Activated CD8-positive, alpha-beta memory T cell treated with anti-CD3 and anti-CD28 coated beads for 4 hours (primary cell): ENCODE data around the gene XDH.

ENCODE experiments used
- DNase-seq, 2 donors: peaks; one replicate each; pipeline ENCODE4 v3.0.0-alpha.2; 2020; ENCODE audit warnings: low read depth in 2 of 2

Gene XDH

DNA sequence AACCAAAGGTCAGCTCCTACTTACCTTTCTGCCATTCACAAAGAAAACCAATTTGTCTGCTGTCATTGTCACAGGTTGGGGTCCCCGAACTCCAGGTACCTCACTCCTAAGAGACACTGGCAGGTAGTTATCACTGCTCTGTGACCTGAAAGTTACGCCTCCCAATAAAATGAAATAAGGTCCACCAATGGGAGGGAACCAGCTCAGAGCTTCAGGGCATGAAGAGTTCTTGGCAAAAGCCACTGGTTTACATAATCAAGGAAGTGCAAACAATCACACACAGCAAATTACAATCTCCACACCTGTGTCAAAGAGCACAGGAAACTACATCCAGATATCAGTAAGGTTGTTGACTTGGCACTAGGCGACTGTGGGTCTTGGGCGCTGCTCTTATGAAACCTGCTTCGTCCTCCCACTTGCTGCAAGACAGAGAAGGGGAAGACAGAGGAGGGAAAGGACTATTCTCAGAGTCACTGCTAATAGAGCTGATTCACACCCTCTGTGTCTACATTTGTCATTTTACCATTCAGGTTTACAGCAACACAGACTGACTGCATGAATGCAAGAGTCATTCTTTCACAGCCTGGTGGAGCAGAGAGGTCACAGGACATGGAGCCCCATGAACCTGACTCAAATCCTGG, at the start of gene XDH:
XDH (minus strand) TSS at position 142 of the 641 bp plus-strand sequence; CDS start at position 66, 76 bp downstream.
- no peak for DNase-seq

DNA sequence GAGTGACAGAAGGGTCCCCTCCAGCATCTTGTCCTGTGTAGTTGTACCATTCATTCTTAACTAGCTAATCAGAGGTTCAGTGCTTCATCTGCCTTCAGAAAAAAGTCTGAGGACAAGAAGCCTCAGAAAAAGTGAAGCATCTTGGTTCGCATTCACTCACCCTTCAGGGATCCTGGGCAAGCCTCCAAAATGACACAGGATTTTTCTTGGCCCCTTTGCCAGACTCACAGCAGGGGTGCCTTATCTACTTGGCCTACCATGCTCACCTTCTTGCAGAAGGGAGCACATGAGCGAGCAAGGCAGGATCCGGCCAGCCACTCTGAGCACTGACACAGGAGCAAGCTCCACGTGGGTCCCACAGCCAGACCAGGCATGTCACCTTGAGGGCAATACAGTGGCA, 43.1 kb upstream of the XDH start:
- no peak for DNase-seq

DNA sequence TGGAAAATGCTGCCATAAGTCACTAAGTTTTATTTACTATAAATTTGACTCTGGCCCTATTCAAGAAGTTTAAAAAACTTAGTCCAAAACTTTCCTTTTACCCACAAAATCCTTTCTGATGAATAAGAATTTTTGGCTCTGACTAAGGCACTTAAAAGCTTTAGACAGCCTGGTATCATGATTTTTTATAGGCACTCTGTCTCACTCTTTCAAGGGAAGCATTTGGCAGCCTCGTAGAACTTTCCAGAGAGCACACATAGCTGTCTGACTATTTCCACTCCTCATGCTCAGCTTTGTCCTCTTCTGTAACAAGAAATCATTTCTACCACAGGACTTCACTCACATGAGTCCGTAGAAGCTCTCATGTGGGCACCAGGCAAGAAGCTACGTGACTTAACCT, 32.3 kb upstream of the XDH start:
- DNase-seq, result no peak

DNA sequence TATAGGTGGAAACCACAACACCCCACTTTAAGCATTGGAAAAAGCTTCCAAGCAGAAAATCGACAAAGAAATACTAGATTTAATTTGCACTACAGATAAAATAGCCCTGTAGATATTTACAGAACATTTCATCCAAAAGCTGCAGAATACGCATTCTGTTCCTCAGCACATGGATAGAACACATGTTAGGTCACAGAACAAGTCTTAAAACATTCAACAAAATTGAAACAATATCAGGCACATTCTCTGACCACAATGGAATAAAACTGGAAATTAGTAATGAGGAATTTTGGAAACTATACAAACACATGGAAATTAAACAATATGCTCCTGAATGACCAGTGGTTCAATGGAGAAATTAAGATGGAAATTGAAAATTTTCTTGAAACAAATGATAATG, 27.8 kb upstream of the XDH start:
- no peak for DNase-seq

DNA sequence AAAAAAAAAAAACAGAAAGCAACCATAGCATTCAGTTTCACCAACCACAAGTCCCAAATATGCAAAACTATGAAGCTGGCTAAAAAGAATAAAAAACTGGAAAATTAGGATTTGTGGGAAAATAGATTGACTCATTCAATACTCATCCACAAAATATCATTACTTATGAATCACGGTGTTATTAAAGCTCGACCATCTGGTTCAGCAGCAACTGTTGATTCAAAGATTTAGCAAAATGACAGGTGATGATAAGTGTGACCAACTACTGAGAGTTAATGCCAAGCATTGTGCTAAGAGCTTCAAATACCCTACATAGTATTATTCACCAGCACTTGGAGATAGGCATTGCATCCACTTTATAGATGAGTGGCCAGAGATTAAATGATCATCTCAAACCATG, 26.2 kb upstream of the XDH start:
- no peak for DNase-seq

DNA sequence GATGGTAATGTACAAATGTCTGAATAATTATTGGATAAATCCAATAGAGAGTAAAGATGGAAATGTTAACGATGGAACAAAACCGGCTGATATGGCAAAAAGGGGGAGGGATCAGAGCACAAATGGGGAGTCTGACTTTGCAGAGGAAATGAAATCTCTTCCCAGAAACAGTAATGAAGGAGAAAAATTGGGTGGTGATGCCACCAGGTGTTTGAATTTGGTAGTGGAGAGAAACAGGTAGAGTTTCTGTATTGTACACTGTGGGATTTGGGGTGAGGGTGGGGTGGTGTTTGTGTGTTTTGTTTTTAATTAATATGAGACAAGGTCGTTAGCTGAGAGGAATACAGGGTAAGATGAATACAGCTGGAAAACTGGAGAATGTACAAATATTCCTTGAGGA, 20.4 kb upstream of the XDH start:
- DNase-seq, result no peak

DNA sequence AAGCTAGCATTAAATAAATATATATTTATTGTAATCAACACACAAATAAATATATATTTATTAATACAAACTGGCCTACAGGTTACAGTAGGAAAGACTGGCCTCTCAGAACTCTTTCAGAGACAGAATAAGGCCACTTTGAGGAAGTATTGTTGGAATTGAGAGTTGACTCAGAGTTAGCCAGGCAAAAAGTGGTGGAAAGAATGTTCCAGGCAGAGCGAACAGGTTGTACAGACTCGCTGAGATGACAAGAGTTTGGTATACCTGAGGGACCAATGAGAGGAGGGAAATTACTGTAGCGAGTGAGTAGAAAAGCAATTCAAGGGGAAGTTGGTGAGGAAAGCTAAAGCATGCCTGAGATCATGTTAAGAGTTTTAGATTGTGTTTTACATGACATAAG, 19.0 kb upstream of the XDH start:
- no peak for DNase-seq

DNA sequence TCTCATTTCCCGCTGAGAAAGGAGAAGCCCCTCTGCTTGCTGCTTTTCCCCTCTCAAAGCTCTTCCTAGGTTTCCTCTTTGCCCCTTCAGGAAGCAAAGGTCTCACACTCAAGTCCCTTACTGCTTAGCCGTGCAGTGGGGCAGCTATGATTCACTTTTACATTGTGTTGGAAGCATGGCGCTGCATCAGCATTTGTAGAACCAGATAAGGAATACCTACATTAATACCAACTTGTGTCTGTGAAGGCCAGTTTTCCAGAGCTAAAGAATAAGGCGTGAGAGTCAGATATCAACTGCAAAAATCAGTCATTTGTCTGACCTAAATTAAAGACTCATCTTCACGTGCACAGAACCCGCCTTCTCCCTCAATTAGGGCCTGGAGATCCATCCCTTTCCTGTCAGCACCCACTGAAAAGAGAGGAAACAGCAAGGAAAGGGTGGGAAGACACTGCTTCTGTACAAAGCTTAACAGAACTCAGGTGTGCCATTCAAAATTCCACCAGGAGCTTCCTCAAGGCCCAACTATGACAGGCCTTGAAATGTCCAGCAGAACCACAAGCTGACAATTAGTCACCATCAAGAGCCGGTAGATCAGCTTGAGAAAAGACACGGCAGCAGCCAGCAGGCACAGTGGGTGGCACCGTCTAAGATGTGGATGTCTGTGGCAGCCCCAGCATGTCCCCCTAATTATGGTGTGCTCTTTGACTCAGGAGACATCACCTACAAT, 16.1 kb upstream of the XDH start:
- DNase-seq, result no peak

DNA sequence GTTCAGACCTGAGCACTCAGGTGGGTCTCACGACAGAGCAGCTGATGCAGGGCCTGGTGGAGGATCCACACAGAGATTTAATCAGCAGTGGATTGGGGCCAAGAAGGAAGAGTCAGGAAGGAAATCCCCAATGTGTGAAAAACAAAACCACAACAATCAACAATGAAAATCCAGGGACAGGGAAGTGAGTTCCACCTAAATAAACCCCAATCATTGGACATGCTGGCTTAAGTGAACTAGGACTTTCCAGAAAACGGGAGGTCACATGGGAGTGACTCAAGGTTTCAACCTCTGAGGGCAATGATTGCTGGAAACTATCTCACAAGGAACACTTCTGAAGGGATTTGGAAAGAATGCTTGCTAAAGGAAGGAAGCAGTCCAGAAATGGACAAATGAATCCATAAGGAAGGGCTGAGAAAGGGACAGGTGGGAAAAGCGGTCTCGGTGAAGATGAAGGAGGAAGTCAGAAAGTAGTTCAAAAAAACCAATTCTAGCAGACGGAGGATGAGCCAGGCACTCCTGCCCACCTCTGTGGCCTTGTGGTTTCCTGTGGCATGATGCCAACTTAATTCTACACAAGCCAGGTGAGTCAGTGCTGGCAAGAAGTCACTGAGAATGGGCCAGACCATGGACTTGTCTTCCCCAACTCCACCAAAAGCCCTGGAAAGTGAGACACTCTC, 15.4 kb upstream of the XDH start:
- DNase-seq, result peak in 1 of 2 donors; percentile 5

DNA sequence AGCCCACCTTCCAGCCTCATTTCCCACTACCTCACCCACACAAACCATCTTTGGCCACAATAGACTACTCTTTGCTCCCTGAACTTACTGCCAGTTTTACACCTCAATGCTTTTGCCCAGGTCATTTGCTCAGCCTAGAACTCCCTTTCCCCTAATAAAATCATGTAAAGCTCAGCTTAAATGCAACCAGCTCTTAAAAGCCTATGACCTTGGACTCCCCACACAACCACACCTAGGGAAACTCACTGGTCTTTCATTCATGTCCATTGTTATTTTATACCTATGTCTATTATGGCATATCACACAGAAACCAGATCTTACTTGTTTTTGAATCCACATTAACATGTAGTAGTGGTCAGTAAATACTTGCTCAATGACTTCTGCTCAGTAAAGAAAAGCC, 14.5 kb upstream of the XDH start:
- no peak for DNase-seq

DNA sequence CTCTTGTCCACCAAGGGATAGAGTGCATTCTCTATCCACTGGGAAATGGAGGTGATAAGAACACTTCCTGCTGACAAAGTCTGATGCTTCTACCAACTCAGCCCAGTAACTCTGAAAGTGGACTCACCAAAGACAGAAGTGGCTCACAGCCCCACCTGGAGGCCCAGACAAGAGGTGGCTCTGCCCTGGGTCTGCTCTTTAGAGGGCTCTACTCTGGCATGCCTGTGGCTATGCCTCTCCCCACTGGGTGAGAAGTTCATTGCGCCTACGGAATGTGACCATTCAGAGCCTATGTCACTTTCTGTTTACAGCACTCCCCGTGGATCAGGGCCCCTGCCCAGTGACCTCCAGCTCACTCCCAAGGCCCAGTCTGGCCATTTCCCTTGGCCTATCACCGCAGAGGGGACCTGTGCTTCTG, 13.5 kb upstream of the XDH start:
- DNase-seq, result no peak

DNA sequence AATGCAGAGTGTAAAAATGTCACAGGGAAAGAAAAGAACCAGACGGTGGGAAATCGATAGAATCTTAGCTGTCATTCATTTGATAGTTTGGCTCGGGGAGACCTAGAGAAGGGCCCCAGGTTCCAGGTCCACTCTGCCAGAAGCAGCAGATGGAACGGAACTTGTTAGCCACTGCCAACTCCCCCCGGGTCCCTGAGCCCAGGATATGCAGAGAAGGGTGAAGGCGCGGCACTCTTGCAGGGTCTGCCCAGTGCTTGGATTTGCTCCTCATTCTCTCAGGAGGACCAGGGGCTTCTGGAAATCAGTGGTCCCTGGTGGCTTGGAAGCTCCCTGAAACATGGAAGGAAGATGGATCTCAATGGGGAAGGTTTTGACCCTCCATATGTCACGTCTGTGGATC, 11.6 kb upstream of the XDH start:
- no peak for DNase-seq

DNA sequence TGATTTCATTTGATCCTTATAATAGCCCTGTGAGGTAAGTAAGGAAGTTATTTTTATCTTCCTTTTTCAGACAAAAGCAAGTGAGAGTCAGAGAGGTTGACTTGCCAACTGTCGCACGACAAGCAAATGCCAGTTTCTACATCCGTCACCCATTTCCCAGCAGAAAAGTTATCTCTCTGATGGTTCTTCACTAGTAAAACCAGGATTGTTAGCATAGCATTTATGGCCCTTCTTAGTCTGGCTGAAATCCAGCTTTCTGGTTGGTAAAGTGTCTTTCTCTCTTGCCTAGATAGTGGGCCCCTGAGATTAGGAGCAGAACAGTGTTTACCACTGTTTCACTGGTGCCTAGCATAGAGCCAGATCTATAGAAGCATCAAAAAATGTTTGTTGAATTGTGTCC, 7.1 kb upstream of the XDH start:
- no peak for DNase-seq

DNA sequence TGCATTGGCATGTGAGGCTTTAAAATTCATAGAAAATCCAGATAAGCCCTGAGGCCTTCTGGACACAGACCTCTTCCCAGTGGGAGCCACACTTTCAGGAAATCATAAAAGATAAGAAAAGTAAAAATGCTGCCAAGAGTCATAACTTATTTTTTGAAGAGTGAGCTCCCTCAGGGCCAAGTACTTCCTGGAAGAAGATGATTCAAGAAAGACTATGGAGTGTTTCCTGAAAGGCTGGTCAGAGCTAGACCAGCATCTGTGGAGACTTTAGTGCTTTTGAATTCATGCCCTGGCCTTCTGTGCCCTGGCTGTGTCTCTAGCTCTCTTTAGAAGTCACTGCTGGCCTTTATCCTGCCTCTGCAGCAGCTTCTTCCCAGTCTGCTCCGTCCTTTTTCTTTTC, 6.4 kb upstream of the XDH start:
- no peak for DNase-seq

DNA sequence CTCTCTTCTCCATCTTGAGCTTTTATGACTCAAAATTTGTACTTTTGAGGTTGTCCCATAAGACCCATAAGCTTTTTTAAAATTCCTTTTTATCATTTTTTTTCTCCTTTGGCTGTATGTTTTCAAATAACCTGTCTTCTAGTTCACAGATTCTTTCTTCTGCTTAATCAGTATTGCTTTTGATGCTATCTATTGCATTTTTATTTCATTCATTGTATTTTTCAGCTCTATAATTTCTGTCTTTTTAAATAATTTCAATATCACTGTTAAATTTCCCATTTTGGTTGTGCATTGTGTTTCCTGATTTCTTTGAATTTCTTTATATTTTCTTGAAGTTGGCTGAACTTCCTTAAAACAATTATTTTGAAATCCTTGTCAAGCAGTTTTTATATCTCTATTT, 4.8 kb upstream of the XDH start:
- no peak for DNase-seq

DNA sequence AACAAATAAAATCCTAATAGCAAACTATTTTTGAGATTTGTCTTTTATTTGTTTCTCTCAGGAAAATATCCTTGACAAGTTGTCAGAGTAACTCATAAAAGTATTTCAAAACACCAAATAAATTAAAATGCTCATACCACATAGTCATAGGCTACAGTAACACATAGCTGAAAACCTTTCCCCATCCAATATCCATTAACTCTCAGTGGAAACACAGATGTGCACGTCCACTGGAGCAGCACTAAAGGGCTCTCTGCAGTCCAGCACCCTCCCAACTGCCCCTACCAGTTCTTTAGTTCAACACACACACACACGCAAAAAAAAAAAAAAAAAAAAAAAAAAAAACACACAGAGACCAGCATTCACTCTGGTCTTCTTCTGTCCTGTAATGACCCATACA, 879 bp upstream of the XDH start:
- DNase-seq, result no peak

DNA sequence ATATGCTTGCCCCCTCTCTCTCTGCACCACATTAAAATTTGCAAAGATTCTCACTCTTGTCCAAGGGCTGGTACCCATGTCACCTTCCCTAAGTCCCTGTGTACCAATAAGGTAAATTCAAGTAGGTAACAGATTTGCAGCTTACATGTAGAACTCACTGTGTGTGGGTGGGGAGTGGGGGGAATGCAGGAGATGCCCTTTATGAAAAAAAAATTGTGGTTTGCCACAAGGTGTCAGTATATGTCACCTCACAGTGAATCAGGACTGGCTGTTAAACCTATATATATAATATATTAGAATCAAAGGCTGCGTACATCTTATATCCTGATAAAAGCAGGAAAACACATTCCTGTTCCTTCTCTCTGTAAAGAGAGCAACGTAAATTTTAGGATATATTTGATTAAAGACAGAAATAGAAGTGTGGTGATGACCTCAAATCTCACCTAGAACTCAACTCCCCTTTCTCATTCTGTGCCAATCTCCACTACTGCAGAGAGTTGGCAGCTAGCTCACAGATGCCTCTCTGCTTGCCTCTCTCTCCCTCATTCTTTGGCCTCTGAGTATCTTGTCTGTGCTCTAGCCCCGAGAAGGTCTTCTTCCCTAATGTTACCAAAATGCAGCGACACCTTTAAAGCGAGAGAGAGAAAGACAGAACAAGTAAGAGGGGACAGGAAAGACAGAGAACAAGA, 536 bp downstream of the XDH start:
- DNase-seq, result no peak

DNA sequence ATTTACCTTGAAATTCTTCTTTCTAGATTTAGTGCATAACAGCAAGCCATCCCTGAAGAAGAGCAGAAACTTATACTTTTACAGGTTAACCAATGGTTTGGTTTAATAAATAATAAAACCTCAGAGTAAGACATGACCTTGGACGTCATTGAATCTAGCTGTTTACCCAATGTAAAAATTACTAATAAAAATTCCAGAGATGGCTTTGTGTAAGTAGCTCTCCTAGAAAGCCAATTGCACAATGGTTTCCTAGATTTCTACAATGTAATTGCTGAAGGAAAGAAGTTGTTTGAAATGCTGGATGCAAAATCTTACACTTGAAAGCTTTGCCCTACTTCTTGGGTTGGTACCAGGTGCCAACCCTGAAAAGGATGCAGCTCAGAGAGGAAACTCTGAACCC, 1.5 kb downstream of the XDH start:
- no peak for DNase-seq

DNA sequence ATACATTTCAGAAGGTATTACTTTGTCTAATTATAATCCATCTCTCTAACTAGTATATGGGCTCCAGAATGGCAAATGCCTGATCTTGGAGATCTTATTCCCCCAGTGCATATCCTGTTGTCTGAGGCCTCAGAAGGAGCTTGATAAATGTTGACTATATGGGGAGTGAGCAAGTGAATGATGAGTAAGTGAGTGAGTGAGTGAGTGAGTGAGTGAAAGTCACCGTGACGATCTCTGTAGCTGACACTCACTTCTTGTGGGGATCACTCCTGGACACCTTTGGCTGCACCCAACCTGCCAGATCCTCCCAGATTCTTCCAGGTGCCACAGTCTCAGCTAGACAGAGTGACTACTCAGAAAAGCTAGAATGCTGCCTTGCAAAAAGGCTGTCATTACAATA, 2.8 kb downstream of the XDH start:
- DNase-seq, result no peak

DNA sequence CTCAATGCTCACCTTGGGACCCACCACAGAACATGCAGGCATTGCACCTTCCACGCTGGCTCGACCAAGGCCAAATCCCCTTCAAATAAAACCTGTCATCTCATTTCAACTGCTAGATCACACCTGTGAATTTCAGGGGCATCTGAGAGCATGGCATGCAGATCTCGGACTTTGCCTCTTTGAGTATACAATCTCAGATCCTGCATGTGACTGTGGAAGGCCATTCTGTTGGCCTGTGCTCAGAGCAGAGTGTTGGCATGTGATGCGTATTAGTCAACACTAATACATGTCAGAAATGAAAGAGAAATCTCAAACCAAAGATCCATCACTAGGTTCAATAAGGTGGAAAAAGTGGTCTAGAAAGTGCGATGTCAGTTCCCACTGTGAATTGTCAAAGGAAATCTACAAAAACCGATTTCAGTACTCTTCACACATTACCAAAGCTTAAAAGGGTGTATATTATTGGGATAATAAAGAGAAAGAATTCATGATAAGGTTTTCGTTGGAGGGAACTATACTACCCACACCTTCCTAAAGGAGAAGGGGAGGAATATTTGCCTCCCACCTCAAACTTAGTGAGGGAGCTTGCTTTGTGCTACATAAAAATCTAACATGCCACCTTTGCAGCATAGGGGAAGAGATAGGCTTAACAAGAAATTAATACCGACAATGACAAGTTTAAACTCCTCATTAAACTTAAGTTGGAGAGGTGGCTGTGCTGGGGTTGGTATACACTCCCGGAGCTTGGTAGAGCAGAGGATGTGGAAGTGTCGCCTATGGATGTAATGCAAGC, 7.8 kb downstream of the XDH start:
- no peak for DNase-seq

DNA sequence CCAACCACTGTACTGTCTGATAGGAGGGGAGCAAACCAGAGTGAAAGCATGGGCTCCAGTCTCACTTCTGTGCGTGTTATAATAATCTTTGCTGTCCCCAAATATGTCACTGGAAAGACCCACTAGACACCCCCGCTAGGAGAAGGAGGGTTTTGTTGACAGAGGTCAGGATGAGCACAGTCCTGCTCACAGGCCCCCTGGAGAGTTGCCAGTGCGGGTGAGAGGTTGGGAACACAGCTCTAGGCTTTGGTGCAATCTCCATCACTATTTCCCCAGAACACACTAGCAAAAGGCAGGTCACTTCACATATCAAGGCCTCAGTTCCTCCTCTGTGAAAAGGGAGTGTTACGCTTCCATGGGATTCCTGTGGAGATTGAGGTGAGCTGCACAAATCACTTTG, 9.7 kb downstream of the XDH start:
- no peak for DNase-seq

DNA sequence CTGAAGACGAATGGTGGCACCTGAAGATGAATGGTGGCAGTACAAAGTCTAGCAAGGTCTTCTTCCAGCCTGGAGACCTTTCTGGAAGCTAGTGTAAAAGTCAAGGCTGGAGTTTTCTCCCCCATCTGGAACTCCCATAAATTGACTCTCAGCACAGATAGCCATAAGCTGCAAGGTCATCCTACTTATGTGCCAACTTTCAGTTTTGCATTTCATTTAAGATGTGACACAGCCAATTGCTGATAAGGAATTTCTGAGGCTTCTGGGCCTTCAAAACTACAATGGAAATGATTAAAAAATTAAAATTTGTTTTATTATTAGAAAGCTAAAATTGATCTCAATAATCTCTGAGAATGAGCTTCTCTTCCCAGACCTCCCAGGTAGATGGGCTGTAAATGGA, 10.2 kb downstream of the XDH start:
- no peak for DNase-seq
